Midbrain (tissue), 1 donor: ENCODE data around the gene TMEM171.

Experiments used
- DNase-seq: peaks from one replicate; lab custom pipeline; 2025; lab: John Stamatoyannopoulos, UW

The TMEM171 gene

GRCh38 chr5:73119451-73120157 is 771 bp upstream of the TMEM171 start:
- no peak for DNase-seq

GRCh38 chr5:73121119-73121463 is 716 bp downstream of the TMEM171 start:
- DNase-seq: no peak

- no peak for DNase-seq
These were observed 2.8 kb downstream of the TMEM171 start for GRCh38 chr5:73122875-73123810.

- no peak for DNase-seq
These were observed 4.9 kb downstream of the TMEM171 start for GRCh38 chr5:73125289-73125688.

GRCh38 chr5:73126381-73126780 is 6.0 kb downstream of the TMEM171 start:
- peak; percentile 75 for DNase-seq

GRCh38 chr5:73126957-73127356 is 6.6 kb downstream of the TMEM171 start:
- DNase-seq: no peak

- DNase-seq: no peak
These were observed 8.8 kb downstream of the TMEM171 start for GRCh38 chr5:73129143-73129542.

GRCh38 chr5:73130811-73131210 is 10.4 kb downstream of the TMEM171 start:
- no peak for DNase-seq

- DNase-seq: no peak
These were observed 11.5 kb downstream of the TMEM171 start for GRCh38 chr5:73131711-73132425.

- no peak for DNase-seq
These were observed 12.4 kb downstream of the TMEM171 start for GRCh38 chr5:73132759-73133158.

GRCh38 chr5:73135021-73135420 is 14.6 kb downstream of the TMEM171 start:
- no peak for DNase-seq

GRCh38 chr5:73135429-73136054 is 15.2 kb downstream of the TMEM171 start:
- DNase-seq: no peak

- DNase-seq: no peak
These were observed 15.7 kb downstream of the TMEM171 start for GRCh38 chr5:73136055-73136562.

GRCh38 chr5:73137563-73138530 is 17.5 kb downstream of the TMEM171 start:
- DNase-seq: no peak

- DNase-seq: no peak
These were observed 19.1 kb downstream of the TMEM171 start for GRCh38 chr5:73139485-73139884.

GRCh38 chr5:73140801-73141200 is 20.4 kb downstream of the TMEM171 start:
- no peak for DNase-seq

- DNase-seq: no peak
These were observed 21.7 kb downstream of the TMEM171 start for GRCh38 chr5:73142035-73142434.

- DNase-seq: no peak
These were observed 23.3 kb downstream of the TMEM171 start for GRCh38 chr5:73143716-73144115.

GRCh38 chr5:73149540-73149939 is 29.2 kb downstream of the TMEM171 start:
- DNase-seq: no peak

GRCh38 chr5:73150876-73151275 is 30.5 kb downstream of the TMEM171 start:
- DNase-seq: no peak
